HEK293 (cell line): ENCODE results near the gene HTT-AS.
A peak's percentile ranks its signal among the peaks of the same experiment; 100 is the strongest.

ENCODE experiments used
- CTCF ChIA-PET: fragments of 350-600 bp; formaldehyde crosslinking; extraction: SDS; loops from one replicate; lab custom pipeline; 2021; ENCODE audit warnings: antibody characterized with exemption; lab: Yijun Ruan, JAX
- POLR2A ChIA-PET: fragments of 300-600 bp; formaldehyde crosslinking; extraction: SDS; loops from one replicate; lab custom pipeline; 2020; ENCODE audit warnings: antibody characterized with exemption, inconsistent platforms; lab: Yijun Ruan, JAX
- H3K27ac ChIP-seq: fragments of 200-500 bp; sonication (Bioruptor generic); 2 replicates; pipeline ENCODE4 v1.5.1; 2014; ENCODE audit warnings: low read depth, low read length, control low read depth, inconsistent platforms; ENCODE audit errors: extremely low read depth
- H3K36me3 ChIP-seq, 2 experiments: fragments of 200-500 bp in 1 of 2; sonication (Bioruptor generic) in 1 of 2; 1 replicate in 1 of 2; 2 replicates in 1 of 2; pipeline ENCODE4 v1.5.1; 2014 to 2017; ENCODE audit warnings: inconsistent platforms in 2 of 2, low read length in 2 of 2; ENCODE audit not compliant: control insufficient read depth in 2 of 2, insufficient read depth in 1 of 2
- H3K4me1 ChIP-seq: fragments of 200-500 bp; sonication (Bioruptor generic); 2 replicates; pipeline ENCODE4 v1.5.1; 2014; ENCODE audit warnings: mild to moderate bottlenecking, low read length, inconsistent platforms; ENCODE audit not compliant: control insufficient read depth, insufficient read depth
- H3K4me3 ChIP-seq: 2 replicates; pipeline ENCODE4 v1.5.1; 2011; ENCODE audit warnings: low read depth, mild to moderate bottlenecking, control low read depth, low read length, moderate library complexity
- H3K9me3 ChIP-seq: fragments of 200-500 bp; sonication (Bioruptor generic); 2 replicates; pipeline ENCODE4 v1.5.1; 2014; ENCODE audit warnings: low read depth, low read length, inconsistent platforms; ENCODE audit not compliant: control insufficient read depth, insufficient read depth
- EGR2 ChIP-seq: fragments of 450-650 bp; formaldehyde crosslinking; IDR thresholded peaks from 2 replicates; pipeline ENCODE4 v1.5.1; 2016; ENCODE audit warnings: low read depth, missing biosample characterization, missing genetic modification characterization
- KLF1 ChIP-seq: fragments of 450-650 bp; formaldehyde crosslinking; IDR thresholded peaks from 2 replicates; pipeline ENCODE4 v1.5.1; 2016; ENCODE audit warnings: missing biosample characterization, missing genetic modification characterization
- KLF8 ChIP-seq: fragments of 450-650 bp; formaldehyde crosslinking; IDR thresholded peaks from 2 replicates; pipeline ENCODE4 v1.5.1; 2016; ENCODE audit warnings: missing biosample characterization, missing genetic modification characterization
- PRDM1 ChIP-seq: fragments of 450-650 bp; formaldehyde crosslinking; IDR thresholded peaks from 2 replicates; pipeline ENCODE4; 2016; ENCODE audit warnings: missing biosample characterization, missing genetic modification characterization
- REPIN1 ChIP-seq: fragments of 450-650 bp; formaldehyde crosslinking; IDR thresholded peaks from 2 replicates; pipeline ENCODE4 v1.5.1; 2017; ENCODE audit warnings: missing biosample characterization, missing genetic modification characterization, low read depth
- SP2 ChIP-seq: fragments of 450-650 bp; formaldehyde crosslinking; IDR thresholded peaks from 2 replicates; pipeline ENCODE4 v1.5.1; 2016; ENCODE audit warnings: missing biosample characterization, missing genetic modification characterization
- ZBTB44 ChIP-seq: fragments of 450-650 bp; IDR thresholded peaks from 2 replicates; pipeline ENCODE4 v1.5.1; 2018; ENCODE audit warnings: missing biosample characterization, mild to moderate bottlenecking, missing genetic modification characterization
- ZEB2 ChIP-seq: fragments of 450-650 bp; formaldehyde crosslinking; IDR thresholded peaks from 2 replicates; pipeline ENCODE4 v1.5.1; 2016; ENCODE audit warnings: missing biosample characterization, missing genetic modification characterization
- ZNF10 ChIP-seq: fragments of 450-650 bp; formaldehyde crosslinking; IDR thresholded peaks from 2 replicates; pipeline ENCODE4 v1.5.1; 2017; ENCODE audit warnings: missing biosample characterization, missing genetic modification characterization
- ZNF18 ChIP-seq: fragments of 450-650 bp; formaldehyde crosslinking; IDR thresholded peaks from 2 replicates; pipeline ENCODE4 v1.5.1; 2016; ENCODE audit warnings: missing biosample characterization, missing genetic modification characterization
- ZNF214 ChIP-seq: fragments of 450-650 bp; formaldehyde crosslinking; IDR thresholded peaks from 2 replicates; pipeline ENCODE4 v1.5.1; 2017; ENCODE audit warnings: missing biosample characterization, mild to moderate bottlenecking, missing genetic modification characterization, borderline replicate concordance
- ZNF23 ChIP-seq: fragments of 450-650 bp; formaldehyde crosslinking; IDR thresholded peaks from 2 replicates; pipeline ENCODE4 v1.5.1; 2016; ENCODE audit warnings: missing biosample characterization, missing genetic modification characterization, borderline replicate concordance
- ZNF280D ChIP-seq: fragments of 450-650 bp; formaldehyde crosslinking; IDR thresholded peaks from 2 replicates; pipeline ENCODE4 v1.5.1; 2016; ENCODE audit warnings: missing biosample characterization, missing genetic modification characterization
- ZNF292 ChIP-seq: fragments of 450-650 bp; formaldehyde crosslinking; IDR thresholded peaks from 2 replicates; pipeline ENCODE4 v1.5.1; 2016; ENCODE audit warnings: low read depth, missing biosample characterization, missing genetic modification characterization, borderline replicate concordance
- ZNF350 ChIP-seq: fragments of 450-650 bp; formaldehyde crosslinking; IDR thresholded peaks from 2 replicates; pipeline ENCODE4 v1.5.0; 2017; ENCODE audit warnings: missing biosample characterization, mild to moderate bottlenecking, missing genetic modification characterization
- ZNF585B ChIP-seq: fragments of 450-650 bp; formaldehyde crosslinking; IDR thresholded peaks from 2 replicates; pipeline ENCODE4 v1.5.1; 2016; ENCODE audit warnings: missing biosample characterization, missing genetic modification characterization
- ZNF621 ChIP-seq: fragments of 450-650 bp; formaldehyde crosslinking; IDR thresholded peaks from 2 replicates; pipeline ENCODE4 v1.5.1; 2017; ENCODE audit warnings: missing biosample characterization, missing genetic modification characterization
- ZNF629 ChIP-seq: fragments of 450-650 bp; formaldehyde crosslinking; IDR thresholded peaks from 2 replicates; pipeline ENCODE4 v1.5.1; 2017; ENCODE audit warnings: missing biosample characterization, missing genetic modification characterization
- ZNF747 ChIP-seq: fragments of 450-650 bp; formaldehyde crosslinking; IDR thresholded peaks from 2 replicates; pipeline ENCODE4 v1.5.1; 2016; ENCODE audit warnings: missing biosample characterization, missing genetic modification characterization

HTT-AS gene

GRCh38 chr4:3036131-3036952 is 38.0 kb downstream of the HTT-AS start:
- Histone ChIP-seq H3K36me3 (no peaks in the 10 kb centered on the region), H3K4me1 (no peaks in the 10 kb centered on the region), H3K9me3 (no peaks in the 10 kb centered on the region), H3K4me3 (no peak overlapping the region), H3K27ac (no peak overlapping the region)
- CTCF ChIA-PET: interaction anchor here (0.6 to 2.9 kb wide), 9 partner anchors 11 to 329 kb away, joined by 3 to 12 read pairs (median 5); no protein-coding TSS in a partner anchor
- TF ChIP-seq ZBTB44 (no peak), ZNF18 (tag by site-specific recombination) (0 out of 2 replicates have a peak, but pooled peaks have one; percentile 30)
- POLR2A ChIA-PET: interaction anchor here (1.3 kb wide), 1 partner anchor 74 kb away, joined by 4 read pairs; no protein-coding TSS in a partner anchor

DNA sequence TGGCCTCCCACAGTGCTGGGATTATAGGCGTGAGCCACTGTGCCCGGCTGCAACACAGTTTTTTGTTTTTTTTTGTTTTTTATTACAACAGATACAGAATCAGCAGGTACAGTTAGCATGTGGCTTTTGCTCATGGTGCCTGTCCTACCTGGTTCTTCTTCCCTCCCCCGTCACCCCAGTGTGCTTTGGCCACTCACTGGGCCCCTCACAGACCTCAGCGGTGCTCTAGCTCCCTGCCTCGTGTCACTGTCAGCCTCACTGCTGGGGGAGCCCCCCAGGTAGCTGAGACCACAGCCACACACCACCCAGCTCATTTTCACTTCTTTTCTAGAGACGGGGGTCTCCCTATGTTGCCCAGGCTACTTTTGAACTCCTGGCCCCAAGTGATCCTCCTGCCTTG is 38.7 kb downstream of the HTT-AS start:
- Histone ChIP-seq H3K4me3 (no peak overlapping the region), H3K36me3 (no peaks in the 10 kb centered on the region), H3K9me3 (no peaks in the 10 kb centered on the region), H3K4me1 (no peaks in the 10 kb centered on the region), H3K27ac (no peak overlapping the region)
- ChIA-PET CTCF (interaction anchor here (2.9 kb wide), 1 partner anchor 58 kb away, joined by 12 read pairs; no protein-coding TSS in a partner anchor), POLR2A (no interaction called here)
- TF ChIP-seq ZNF280D (tag by site-specific recombination): no peak
- no peak for TF ChIP-seq KLF8 (tag by site-specific recombination)
- no peak for TF ChIP-seq KLF1 (tag by site-specific recombination)
- no peak for TF ChIP-seq ZNF23 (tag by site-specific recombination)
- TF ChIP-seq ZNF585B (tag by site-specific recombination): no peak
- no peak for TF ChIP-seq REPIN1 (tag by site-specific recombination)
- no peak for TF ChIP-seq ZNF747 (tag by site-specific recombination)
- TF ChIP-seq ZNF350 (tag by site-specific recombination): no peak
- TF ChIP-seq ZNF629 (tag by site-specific recombination): no peak
- no peak for TF ChIP-seq PRDM1 (tag by site-specific recombination)
- no peak for TF ChIP-seq ZNF621 (tag by site-specific recombination)
- TF ChIP-seq EGR2: no peak
- no peak for TF ChIP-seq ZNF292 (tag by site-specific recombination)
- TF ChIP-seq ZNF10: no peak
- no peak for TF ChIP-seq SP2 (tag by site-specific recombination)
- TF ChIP-seq ZNF214: no peak
- no peak for TF ChIP-seq ZEB2 (tag by site-specific recombination)
